HCT116 (cell line): ENCODE results near the gene PCDHGA11.
"Not testable (repeated sequence)": the region's sequence is repeated elsewhere in the genome, so short reads cannot be mapped to it uniquely, and the experiment has no call there.

ENCODE experiments used
- CEBPB ChIP-seq: IDR thresholded peaks from 2 replicates; pipeline ENCODE4 v1.6.1; 2012; ENCODE audit warnings: low read depth
- CTCF ChIP-seq, 3 experiments: fragments of 200-600 bp in 1 of 3; sonication (generic) in 1 of 3; IDR thresholded peaks in 2 of 3; conservative IDR thresholded peaks in 1 of 3; 2 replicates each; pipeline ENCODE4 v1.5.1; 2012 to 2017; ENCODE audit warnings: low read depth in 2 of 3, low read length in 2 of 3, antibody characterized with exemption in 1 of 3, borderline replicate concordance in 1 of 3, control low read depth in 1 of 3, mild to moderate bottlenecking in 1 of 3, mixed read lengths in 1 of 3, mixed run types in 1 of 3, moderate library complexity in 1 of 3; ENCODE audit not compliant: insufficient read depth in 1 of 3
- EZH2 ChIP-seq: fragments of 200-600 bp; sonication (generic); IDR thresholded peaks from 2 replicates; pipeline ENCODE4 v1.6.1; 2017; ENCODE audit warnings: antibody characterized with exemption, mixed run types
- EZH2phosphoT487 ChIP-seq: fragments of 200-600 bp; IDR thresholded peaks from 2 replicates; pipeline ENCODE4 v1.6.1; 2018; ENCODE audit warnings: antibody characterized with exemption, borderline replicate concordance
- FOSL1 ChIP-seq: IDR thresholded peaks from 2 replicates; pipeline ENCODE4 v1.6.1; 2012; ENCODE audit warnings: low read depth
- JUND ChIP-seq: IDR thresholded peaks from 2 replicates; pipeline ENCODE4 v1.6.1; 2012
- MAX ChIP-seq: IDR thresholded peaks from 2 replicates; pipeline ENCODE4 v1.6.1; 2012
- POLR2A ChIP-seq: IDR thresholded peaks from 2 replicates; pipeline ENCODE4 v1.7.0; 2011; ENCODE audit warnings: borderline replicate concordance; ENCODE audit not compliant: insufficient read depth, insufficient read length; ENCODE audit errors: extremely low read depth
- POLR2AphosphoS5 ChIP-seq: IDR thresholded peaks from 2 replicates; pipeline ENCODE4 v1.6.1; 2011; ENCODE audit warnings: mild to moderate bottlenecking, low read depth, low read length, moderate library complexity
- RAD21 ChIP-seq: IDR thresholded peaks from 2 replicates; pipeline ENCODE4 v1.6.1; 2012; ENCODE audit warnings: low read depth, mild to moderate bottlenecking
- TCF7L2 ChIP-seq: IDR thresholded peaks from 2 replicates; pipeline ENCODE4 v1.7.0; 2011; ENCODE audit warnings: borderline replicate concordance, inconsistent platforms; ENCODE audit not compliant: insufficient read depth, insufficient read length; ENCODE audit errors: extremely low read depth
- YY1 ChIP-seq: IDR thresholded peaks from 2 replicates; pipeline ENCODE4 v1.6.1; 2011; ENCODE audit warnings: low read length, low read depth, moderate library complexity, mild to moderate bottlenecking; ENCODE audit not compliant: insufficient replicate concordance; ENCODE audit errors: extremely low read depth
- TF ChIP-seq, protein P1 (sequence below): IDR thresholded peaks from 2 replicates; pipeline ENCODE4 v1.6.1; 2012

GRCh38 chr5:141394401-141395187 lies 26.3 kb upstream of the PCDHGA11 start:
- TF ChIP-seq JUND; CTCF (IDR thresholded peaks at IDR 0.05 in 2 of 3, conservative IDR thresholded peaks at IDR 0.05 in 1 of 3; ENCODE audit: borderline replicate concordance in 1 of 3, insufficient read depth in 1 of 3, low read depth in 2 of 3, low read length in 2 of 3); CEBPB; EZH2; POLR2A; YY1; POLR2AphosphoS5; FOSL1; MAX; TCF7L2; RAD21; EZH2phosphoT487: not testable (repeated sequence)
- TF ChIP-seq, protein P1, sequence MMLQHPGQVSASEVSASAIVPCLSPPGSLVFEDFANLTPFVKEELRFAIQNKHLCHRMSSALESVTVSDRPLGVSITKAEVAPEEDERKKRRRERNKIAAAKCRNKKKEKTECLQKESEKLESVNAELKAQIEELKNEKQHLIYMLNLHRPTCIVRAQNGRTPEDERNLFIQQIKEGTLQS, result not testable (repeated sequence)
